Measurements from ENCODE around the gene FTH1. TPM values are rescaled to one million over a fixed set of nuclear protein-coding genes. Genes with fewer than 3 reads are reported as not detected.
A peak's percentile ranks its signal among the peaks of the same experiment; 100 is the strongest.

FTH1 gene
- total RNA-seq, 6 donors from 2014 or later = 2,996 to 4,693 (median 4,496) TPM

DNA sequence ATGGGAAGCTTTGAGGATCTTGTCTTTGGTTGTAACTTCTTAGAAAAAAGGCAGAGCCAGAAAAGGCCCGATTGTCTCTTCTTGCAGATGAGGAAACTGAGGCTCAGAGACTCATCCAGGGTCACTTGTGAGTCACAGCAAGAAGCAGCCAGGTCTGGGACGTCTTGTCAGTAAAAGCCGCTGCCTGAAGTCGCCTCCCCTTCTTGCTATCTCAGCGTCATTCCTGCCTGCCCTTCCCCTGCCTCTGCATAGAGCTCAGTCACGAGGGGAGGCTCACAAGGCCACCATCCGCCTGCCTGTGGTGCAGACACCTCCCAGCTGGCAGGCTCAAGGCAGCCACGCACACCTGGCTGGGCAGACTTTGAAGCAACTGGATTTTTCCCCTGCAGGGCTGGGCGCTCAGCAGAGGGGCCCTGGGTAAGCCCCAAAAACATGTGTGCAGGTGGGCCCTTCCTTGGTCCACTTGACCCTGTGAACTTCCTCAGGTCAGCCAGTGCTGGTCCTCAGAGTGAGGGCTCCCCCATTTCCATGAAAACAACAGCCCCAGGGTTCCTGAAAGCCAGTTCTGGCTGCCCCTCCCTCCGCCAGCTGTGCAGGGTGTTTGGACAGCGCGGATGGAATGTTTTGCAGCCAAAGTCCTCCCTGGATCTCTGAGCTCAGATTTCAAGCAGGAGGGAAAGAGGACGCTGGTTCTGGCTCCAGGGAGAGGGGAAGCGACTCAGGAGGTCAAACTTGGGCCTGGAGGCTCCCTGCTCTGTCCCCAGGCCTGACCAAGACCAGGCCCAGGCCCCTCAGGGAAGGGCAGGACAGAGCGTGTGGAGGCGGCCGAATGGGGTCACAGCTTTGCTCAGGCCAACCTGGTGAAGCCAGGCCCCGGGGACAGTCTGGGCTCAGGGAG lies 44.0 kb downstream of the FTH1 start:
- no peak overlapping the region for H3K4me3 ChIP-seq
- H3K27ac ChIP-seq = peak overlapping the region; percentile 22 to 79 (median 68)
- WGBS, 2 donors = 69 to 75% methylated on average over 9 to 18 of the region's 18 CpGs
- no peaks in the 10 kb centered on the region for H3K9me3 ChIP-seq
- peak; percentile 58 to 61 for DNase-seq
- peaks cover 10 to 21% (median 16%) of the 10 kb centered on the region in 4 donors for H3K4me1 ChIP-seq
- TF ChIP-seq, protein P1, sequence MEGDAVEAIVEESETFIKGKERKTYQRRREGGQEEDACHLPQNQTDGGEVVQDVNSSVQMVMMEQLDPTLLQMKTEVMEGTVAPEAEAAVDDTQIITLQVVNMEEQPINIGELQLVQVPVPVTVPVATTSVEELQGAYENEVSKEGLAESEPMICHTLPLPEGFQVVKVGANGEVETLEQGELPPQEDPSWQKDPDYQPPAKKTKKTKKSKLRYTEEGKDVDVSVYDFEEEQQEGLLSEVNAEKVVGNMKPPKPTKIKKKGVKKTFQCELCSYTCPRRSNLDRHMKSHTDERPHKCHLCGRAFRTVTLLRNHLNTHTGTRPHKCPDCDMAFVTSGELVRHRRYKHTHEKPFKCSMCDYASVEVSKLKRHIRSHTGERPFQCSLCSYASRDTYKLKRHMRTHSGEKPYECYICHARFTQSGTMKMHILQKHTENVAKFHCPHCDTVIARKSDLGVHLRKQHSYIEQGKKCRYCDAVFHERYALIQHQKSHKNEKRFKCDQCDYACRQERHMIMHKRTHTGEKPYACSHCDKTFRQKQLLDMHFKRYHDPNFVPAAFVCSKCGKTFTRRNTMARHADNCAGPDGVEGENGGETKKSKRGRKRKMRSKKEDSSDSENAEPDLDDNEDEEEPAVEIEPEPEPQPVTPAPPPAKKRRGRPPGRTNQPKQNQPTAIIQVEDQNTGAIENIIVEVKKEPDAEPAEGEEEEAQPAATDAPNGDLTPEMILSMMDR (IDR thresholded peaks at IDR 0.05) = no peak
- TF ChIP-seq POLR2A (IDR thresholded peaks at IDR 0.05) = peak in 1 of 4 donors; percentile 35
- peak; percentile 48 to 79 for ATAC-seq (ENCODE audit: low FRiP score in 2 of 2)
- no peaks in the 10 kb centered on the region for H3K36me3 ChIP-seq
- peaks cover 0 to 2% (median 0%) of the 10 kb centered on the region in 4 donors for H3K27me3 ChIP-seq

DNA sequence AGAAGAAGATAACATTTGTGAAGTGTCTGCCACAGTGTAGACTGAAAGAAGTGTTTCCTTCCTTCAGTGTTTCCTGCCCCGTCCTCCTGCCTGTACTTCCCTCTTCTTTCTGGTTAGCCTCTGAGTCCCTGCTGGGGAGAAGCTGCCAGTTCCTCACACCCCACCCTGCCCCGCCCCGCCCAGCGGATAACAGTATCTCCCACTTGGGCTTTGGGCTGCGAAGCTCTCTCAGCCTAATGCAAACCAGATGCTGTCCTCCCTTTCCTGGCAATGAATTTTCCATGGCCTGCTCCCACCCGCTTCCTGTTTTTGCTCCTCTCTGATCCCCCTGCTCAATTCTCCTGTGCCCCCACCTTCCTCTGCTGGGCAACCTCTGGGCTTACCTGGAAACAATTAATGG lies 44.9 kb downstream of the FTH1 start:
- peak; percentile 73 to 79 for DNase-seq
- H3K36me3 ChIP-seq = no peaks in the 10 kb centered on the region
- H3K27ac ChIP-seq = peak overlapping the region in 3 of 4 donors; percentile 61 to 79 (median 75)
- H3K4me3 ChIP-seq = no peak overlapping the region
- peaks cover 16 to 30% (median 24%) of the 10 kb centered on the region in 4 donors for H3K4me1 ChIP-seq
- peak; percentile 61 to 88 for ATAC-seq (ENCODE audit: low FRiP score in 2 of 2)
- TF ChIP-seq, protein P1 (IDR thresholded peaks at IDR 0.05) = no peak
- TF ChIP-seq POLR2AphosphoS5 (IDR thresholded peaks at IDR 0.05) (no peak), POLR2A (IDR thresholded peaks at IDR 0.05) (no peak), EP300 (IDR thresholded peaks at IDR 0.05) (no peak)
- 27 to 41% methylated on average over 6 of the region's 6 CpGs for WGBS, 2 donors
- peaks cover 0 to 7% (median 1%) of the 10 kb centered on the region in 4 donors for H3K27me3 ChIP-seq
- no peaks in the 10 kb centered on the region for H3K9me3 ChIP-seq

DNA sequence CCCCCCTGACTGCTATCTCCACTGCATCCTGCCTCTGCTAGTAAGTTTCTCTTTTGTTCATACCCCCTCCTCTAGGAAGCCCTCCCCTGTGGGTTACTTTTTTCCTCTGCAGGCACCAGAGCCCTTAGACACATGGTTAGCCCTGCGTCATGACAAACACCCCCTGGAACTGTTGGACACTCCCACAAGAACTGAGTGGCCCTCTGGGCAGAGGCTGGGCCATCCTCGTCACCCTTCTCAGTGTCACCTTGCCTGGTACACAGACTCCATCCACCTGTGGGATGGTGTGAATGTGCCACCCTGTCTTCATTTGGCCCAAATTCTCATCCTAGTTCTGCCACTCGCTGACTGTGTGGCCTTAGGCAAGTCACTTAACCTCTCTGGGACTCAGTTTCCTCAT lies 46.0 kb downstream of the FTH1 start:
- 80 to 84% methylated on average over 3 of the region's 3 CpGs for WGBS, 2 donors
- no peaks in the 10 kb centered on the region for H3K36me3 ChIP-seq

DNA sequence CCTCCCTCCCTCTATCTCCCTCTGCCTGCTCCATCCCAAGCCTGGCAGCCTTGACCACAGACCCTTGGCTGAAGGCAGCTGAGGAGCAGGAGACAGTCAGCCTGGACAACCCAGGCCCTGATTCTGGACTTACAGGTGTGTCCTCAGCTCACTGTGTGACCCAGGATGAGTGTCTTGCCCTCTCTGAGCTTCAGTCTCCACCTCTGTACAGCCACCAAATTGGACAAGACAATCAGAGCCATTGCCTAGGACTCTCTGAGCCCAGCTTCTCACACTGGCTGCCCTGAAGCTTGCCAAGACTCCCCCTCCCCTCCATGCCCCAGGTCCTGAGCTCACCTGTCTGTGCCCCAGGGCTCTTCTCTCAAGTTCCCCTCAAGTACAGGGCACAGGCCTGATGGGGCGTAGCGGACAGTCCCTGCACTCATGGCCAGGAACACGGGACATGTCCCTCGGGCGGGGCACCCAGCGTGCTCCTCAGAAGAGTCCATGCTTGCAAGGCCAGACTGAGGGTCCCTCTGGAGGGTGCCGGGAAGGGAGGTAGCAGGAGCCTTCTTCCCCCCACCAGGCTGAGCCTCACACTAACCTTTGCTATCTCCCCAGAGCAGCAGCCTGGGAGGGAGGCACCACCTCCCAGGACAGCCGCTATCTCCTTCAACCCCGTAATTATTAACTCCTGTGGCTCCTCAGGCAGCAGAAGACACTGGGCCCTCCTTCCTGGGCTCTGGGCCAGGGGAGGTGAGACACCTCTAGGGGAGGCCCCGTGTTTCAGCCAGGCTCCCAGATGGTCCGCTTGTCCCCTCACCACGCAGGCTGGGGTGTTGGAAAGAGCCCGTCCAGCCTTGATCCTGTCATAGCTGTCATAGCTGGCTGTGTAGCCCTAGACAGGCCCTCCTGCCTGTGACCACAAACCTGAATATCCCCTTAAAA lies 47.5 kb downstream of the FTH1 start:
- WGBS, 2 donors = 75 to 100% methylated on average over 2 to 13 of the region's 13 CpGs
- H3K9me3 ChIP-seq = no peaks in the 10 kb centered on the region
- peak overlapping the region in 1 of 4 donors; percentile 15 for H3K27ac ChIP-seq
- TF ChIP-seq POLR2AphosphoS5 (IDR thresholded peaks at IDR 0.05) (no peak), POLR2A (IDR thresholded peaks at IDR 0.05) (no peak), EP300 (IDR thresholded peaks at IDR 0.05) (no peak)
- TF ChIP-seq, protein P1 (IDR thresholded peaks at IDR 0.05) = no peak
- H3K4me3 ChIP-seq = no peak overlapping the region
- peaks cover 0 to 8% (median 3%) of the 10 kb centered on the region in 4 donors for H3K27me3 ChIP-seq
- DNase-seq = no peak
- peaks cover 23 to 43% (median 29%) of the 10 kb centered on the region in 4 donors for H3K4me1 ChIP-seq
- H3K36me3 ChIP-seq = no peaks in the 10 kb centered on the region
- ATAC-seq (ENCODE audit: low FRiP score in 2 of 2) = no peak

More for the DNA sequence above, 46.0 kb downstream of the FTH1 start:
- Histone ChIP-seq H3K4me3 (no peak overlapping the region), H3K27ac (no peak overlapping the region), H3K27me3 (peaks cover 0 to 8% (median 3%) of the 10 kb centered on the region in 4 donors), H3K4me1 (peaks cover 23 to 41% (median 28%) of the 10 kb centered on the region in 4 donors), H3K9me3 (no peaks in the 10 kb centered on the region)
- DNase-seq = no peak
- ATAC-seq (ENCODE audit: low FRiP score in 2 of 2) = no peak
- TF ChIP-seq POLR2A (IDR thresholded peaks at IDR 0.05) = no peak
- no peak for TF ChIP-seq EP300 (IDR thresholded peaks at IDR 0.05)
- TF ChIP-seq, protein P1 (IDR thresholded peaks at IDR 0.05) = no peak
- no peak for TF ChIP-seq POLR2AphosphoS5 (IDR thresholded peaks at IDR 0.05)

Measured in upper lobe of left lung (tissue), 6 donors.